ENCODE results near the gene CCDC148.

The CCDC148 gene

DNA sequence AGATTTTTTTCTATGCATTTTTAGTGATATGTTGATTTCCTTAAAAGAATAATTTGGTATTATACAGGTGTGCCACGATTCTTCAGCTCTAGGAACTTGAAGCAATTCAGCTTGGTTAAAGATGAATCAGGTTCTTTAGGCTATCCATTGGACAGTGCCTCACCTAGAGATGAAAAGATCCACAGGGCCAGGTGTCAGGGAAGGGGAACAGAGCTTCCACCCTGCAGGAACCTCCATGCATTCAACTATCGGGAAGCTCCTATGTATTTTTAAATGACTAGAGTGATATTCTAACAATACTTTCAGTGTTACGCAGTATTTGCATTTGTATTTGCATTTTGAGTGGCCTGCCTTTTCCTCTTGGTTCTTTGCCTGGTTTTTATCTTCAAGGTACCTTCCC, 40.4 kb upstream of the CCDC148 start:
- Histone ChIP-seq H3K4me3 (ENCODE audit: low read length) (no peak overlapping the region), H3K9me2 (replicated peaks; ENCODE audit: control insufficient read depth, low read length) (no peaks in the 10 kb centered on the region), H3K4me2 (ENCODE audit: low read length) (no peak overlapping the region)

DNA sequence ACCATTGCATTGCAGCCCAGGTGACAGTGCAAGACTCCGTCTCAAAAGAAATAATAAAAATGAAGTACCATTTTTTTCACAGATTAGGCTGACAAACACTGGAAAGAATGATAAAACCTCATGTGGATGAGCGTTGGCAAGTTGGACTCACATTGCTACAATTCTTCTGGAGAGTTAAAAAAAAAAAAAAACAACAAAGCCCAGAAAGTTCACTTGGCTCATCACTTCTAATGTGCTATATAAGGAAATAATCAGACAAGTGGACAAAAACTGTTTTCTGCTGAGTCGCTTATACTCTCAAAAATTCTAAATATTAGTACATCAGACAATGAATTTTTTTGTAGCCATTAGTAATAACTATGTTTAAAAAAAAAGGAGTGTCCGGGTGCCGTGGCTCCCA, 38.6 kb upstream of the CCDC148 start:
- Histone ChIP-seq H3K4me3 (ENCODE audit: low read length) (no peak overlapping the region), H3K27ac (ENCODE audit: low read depth, low read length) (no peak overlapping the region), H3K4me2 (ENCODE audit: low read length) (no peak overlapping the region), H3K27me3 (ENCODE audit: control insufficient read depth, low read length) (no peaks in the 10 kb centered on the region), H3K9me3 (ENCODE audit: control insufficient read depth, insufficient read depth, low read length) (no peaks in the 10 kb centered on the region), H4K20me1 (ENCODE audit: control insufficient read depth, insufficient read depth, low read depth, low read length) (no peaks in the 10 kb centered on the region), H3K4me1 (ENCODE audit: control insufficient read depth, low read length) (no peaks in the 10 kb centered on the region), H3K36me3 (ENCODE audit: control insufficient read depth, low read length) (no peaks in the 10 kb centered on the region), H3F3A (ENCODE audit: control insufficient read depth, insufficient read depth) (no peaks in the 10 kb centered on the region), H3K9me2 (replicated peaks; ENCODE audit: control insufficient read depth, low read length) (no peaks in the 10 kb centered on the region), H3K79me2 (ENCODE audit: control insufficient read depth, low read length) (peaks cover 69% of the 10 kb centered on the region)
- TF ChIP-seq, protein P1, sequence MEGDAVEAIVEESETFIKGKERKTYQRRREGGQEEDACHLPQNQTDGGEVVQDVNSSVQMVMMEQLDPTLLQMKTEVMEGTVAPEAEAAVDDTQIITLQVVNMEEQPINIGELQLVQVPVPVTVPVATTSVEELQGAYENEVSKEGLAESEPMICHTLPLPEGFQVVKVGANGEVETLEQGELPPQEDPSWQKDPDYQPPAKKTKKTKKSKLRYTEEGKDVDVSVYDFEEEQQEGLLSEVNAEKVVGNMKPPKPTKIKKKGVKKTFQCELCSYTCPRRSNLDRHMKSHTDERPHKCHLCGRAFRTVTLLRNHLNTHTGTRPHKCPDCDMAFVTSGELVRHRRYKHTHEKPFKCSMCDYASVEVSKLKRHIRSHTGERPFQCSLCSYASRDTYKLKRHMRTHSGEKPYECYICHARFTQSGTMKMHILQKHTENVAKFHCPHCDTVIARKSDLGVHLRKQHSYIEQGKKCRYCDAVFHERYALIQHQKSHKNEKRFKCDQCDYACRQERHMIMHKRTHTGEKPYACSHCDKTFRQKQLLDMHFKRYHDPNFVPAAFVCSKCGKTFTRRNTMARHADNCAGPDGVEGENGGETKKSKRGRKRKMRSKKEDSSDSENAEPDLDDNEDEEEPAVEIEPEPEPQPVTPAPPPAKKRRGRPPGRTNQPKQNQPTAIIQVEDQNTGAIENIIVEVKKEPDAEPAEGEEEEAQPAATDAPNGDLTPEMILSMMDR (IDR thresholded peaks at IDR 0.05; ENCODE audit: low read depth, low read length, poor library complexity, severe bottlenecking): no peak
- no peak for TF ChIP-seq EZH2phosphoT487 (IDR thresholded peaks at IDR 0.05; ENCODE audit: borderline replicate concordance, low read length)

More for the DNA sequence above, 40.4 kb upstream of the CCDC148 start:
- H3K27ac ChIP-seq (ENCODE audit: low read depth, low read length): no peak overlapping the region
- no peaks in the 10 kb centered on the region for H3K27me3 ChIP-seq (ENCODE audit: control insufficient read depth, low read length)
- no peaks in the 10 kb centered on the region for H3F3A ChIP-seq (ENCODE audit: control insufficient read depth, insufficient read depth)
- H4K20me1 ChIP-seq (ENCODE audit: control insufficient read depth, insufficient read depth, low read depth, low read length): no peaks in the 10 kb centered on the region
- no peaks in the 10 kb centered on the region for H3K4me1 ChIP-seq (ENCODE audit: control insufficient read depth, low read length)
- no peak for TF ChIP-seq EZH2phosphoT487 (IDR thresholded peaks at IDR 0.05; ENCODE audit: borderline replicate concordance, low read length)
- H3K36me3 ChIP-seq (ENCODE audit: control insufficient read depth, low read length): no peaks in the 10 kb centered on the region
- H3K9me3 ChIP-seq (ENCODE audit: control insufficient read depth, insufficient read depth, low read length): no peaks in the 10 kb centered on the region
- peaks cover 55% of the 10 kb centered on the region for H3K79me2 ChIP-seq (ENCODE audit: control insufficient read depth, low read length)

DNA sequence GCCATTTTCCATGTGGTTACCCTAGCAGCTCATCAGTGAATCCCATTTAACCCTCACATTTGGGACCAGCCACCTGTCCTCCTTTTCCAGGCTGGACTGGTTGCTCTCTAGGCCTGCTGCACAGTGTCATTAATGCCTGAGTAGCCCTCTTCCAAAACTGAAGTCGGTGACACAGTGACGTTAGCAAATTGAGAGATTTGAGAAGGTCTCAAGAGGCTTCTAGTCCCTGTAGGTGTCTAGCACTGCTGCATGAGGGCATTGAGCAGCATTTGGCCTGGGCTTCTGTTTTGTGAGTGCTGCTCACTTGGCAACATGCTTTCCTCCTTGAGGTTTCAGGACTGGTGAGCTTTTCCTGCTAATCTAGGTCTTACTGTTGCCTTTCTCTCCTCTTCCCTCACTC, 36.9 kb upstream of the CCDC148 start:
- no peaks in the 10 kb centered on the region for H3K9me3 ChIP-seq (ENCODE audit: control insufficient read depth, insufficient read depth, low read length)
- no peak overlapping the region for H3K4me3 ChIP-seq (ENCODE audit: low read length)
- H3F3A ChIP-seq (ENCODE audit: control insufficient read depth, insufficient read depth): no peaks in the 10 kb centered on the region
- peaks cover 73% of the 10 kb centered on the region for H3K79me2 ChIP-seq (ENCODE audit: control insufficient read depth, low read length)
- H4K20me1 ChIP-seq (ENCODE audit: control insufficient read depth, insufficient read depth, low read depth, low read length): no peaks in the 10 kb centered on the region
- no peaks in the 10 kb centered on the region for H3K9me2 ChIP-seq (replicated peaks; ENCODE audit: control insufficient read depth, low read length)
- H3K36me3 ChIP-seq (ENCODE audit: control insufficient read depth, low read length): no peaks in the 10 kb centered on the region
- no peak for TF ChIP-seq EZH2phosphoT487 (IDR thresholded peaks at IDR 0.05; ENCODE audit: borderline replicate concordance, low read length)
- TF ChIP-seq, protein P1 (IDR thresholded peaks at IDR 0.05; ENCODE audit: low read depth, low read length, poor library complexity, severe bottlenecking): no peak
- H3K27me3 ChIP-seq (ENCODE audit: control insufficient read depth, low read length): no peaks in the 10 kb centered on the region
- H3K4me2 ChIP-seq (ENCODE audit: low read length): no peak overlapping the region
- H3K27ac ChIP-seq (ENCODE audit: low read depth, low read length): no peak overlapping the region
- H3K4me1 ChIP-seq (ENCODE audit: control insufficient read depth, low read length): peaks cover 12% of the 10 kb centered on the region

DNA sequence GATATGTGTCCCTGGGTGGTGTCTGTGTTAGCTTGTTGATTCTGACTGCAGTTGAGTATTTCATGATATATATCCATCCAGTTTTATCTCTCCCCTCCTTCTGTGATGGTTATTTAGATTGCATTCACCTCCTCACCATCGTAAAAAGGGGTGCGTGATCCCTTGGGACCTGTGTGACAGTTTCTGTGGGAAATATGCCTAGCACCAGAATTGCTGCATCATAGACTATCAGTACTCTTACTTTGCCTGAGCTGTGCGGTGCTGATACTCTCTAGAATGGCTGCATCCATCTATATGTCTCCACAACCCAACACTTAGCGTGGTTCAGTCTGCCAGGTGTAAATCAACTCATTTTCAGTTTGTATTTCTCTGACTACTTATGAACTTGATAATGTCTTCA, 34.5 kb upstream of the CCDC148 start:
- Histone ChIP-seq H3K9me3 (ENCODE audit: control insufficient read depth, insufficient read depth, low read length) (no peaks in the 10 kb centered on the region), H3K27ac (ENCODE audit: low read depth, low read length) (no peak overlapping the region), H3K4me1 (ENCODE audit: control insufficient read depth, low read length) (peaks cover 25% of the 10 kb centered on the region), H3K27me3 (ENCODE audit: control insufficient read depth, low read length) (no peaks in the 10 kb centered on the region), H4K20me1 (ENCODE audit: control insufficient read depth, insufficient read depth, low read depth, low read length) (0 out of 2 replicates have a peak, but pooled peaks cover 4% of the 10 kb centered on the region), H3K36me3 (ENCODE audit: control insufficient read depth, low read length) (no peaks in the 10 kb centered on the region), H3K9me2 (replicated peaks; ENCODE audit: control insufficient read depth, low read length) (no peaks in the 10 kb centered on the region), H3K4me2 (ENCODE audit: low read length) (no peak overlapping the region), H3K79me2 (ENCODE audit: control insufficient read depth, low read length) (peaks cover 79% of the 10 kb centered on the region), H3K4me3 (ENCODE audit: low read length) (no peak overlapping the region), H3F3A (ENCODE audit: control insufficient read depth, insufficient read depth) (no peaks in the 10 kb centered on the region)
- TF ChIP-seq EZH2phosphoT487 (IDR thresholded peaks at IDR 0.05; ENCODE audit: borderline replicate concordance, low read length): no peak
- TF ChIP-seq, protein P1 (IDR thresholded peaks at IDR 0.05; ENCODE audit: low read depth, low read length, poor library complexity, severe bottlenecking): no peak
